ENCODE measurements around the gene TRRAP. TPM values are rescaled to one million over a fixed set of nuclear protein-coding genes. Genes with fewer than 3 reads are reported as not detected.

Gene TRRAP
- total RNA-seq, 1 donor: 38.8 TPM

DNA sequence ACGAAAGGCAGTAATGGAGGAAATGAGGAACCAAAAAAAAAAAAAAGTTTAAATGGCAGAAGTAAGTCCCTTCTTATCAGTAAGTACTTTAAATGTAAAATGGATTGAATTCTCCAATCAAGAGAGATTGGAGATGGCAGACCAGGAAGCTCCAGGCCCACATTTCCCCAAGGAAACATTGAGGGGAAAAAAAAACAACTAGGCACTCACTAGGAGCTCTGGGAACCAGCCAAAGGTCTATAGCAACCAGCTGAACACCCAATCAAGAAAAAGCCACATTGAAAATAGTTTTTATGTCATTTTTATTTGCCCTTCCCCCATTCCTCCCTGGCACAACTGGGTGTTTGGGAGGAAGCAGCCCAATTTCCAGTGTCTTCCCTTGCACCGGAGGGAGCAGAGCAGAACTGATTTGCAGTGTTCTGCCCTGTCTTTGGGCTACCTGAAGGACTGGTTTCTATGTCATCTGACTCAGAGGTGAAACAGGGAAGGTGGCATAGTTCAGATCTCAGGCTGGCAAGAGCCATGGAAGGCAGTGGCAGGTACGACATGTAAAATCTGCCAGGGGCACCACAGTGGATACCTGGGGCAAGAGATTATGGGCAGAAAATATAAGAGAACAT, 143.7 kb downstream of the TRRAP start:
- DNase-seq (ENCODE audit: low read depth in 2 of 3, low spot score in 2 of 3): no peak

DNA sequence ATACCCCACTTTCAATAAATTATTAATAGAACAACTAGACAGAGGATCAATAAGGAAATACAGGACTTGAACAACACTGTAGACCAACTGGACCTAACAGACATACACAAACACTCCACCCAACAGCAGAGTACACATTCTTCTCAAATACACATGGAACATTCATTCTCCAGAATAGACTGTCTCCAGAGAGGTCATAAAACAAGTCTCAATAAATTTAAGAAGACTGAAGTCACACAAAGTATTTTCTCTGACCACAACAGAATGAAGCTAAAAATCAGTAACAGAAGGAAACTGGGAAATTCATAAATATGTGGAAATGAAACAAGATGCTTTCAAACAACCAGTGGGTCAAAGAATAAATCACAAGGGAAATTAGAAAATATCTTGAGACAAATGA, 145.7 kb downstream of the TRRAP start:
- no peak for DNase-seq (ENCODE audit: low read depth in 2 of 3, low spot score in 2 of 3)

DNA sequence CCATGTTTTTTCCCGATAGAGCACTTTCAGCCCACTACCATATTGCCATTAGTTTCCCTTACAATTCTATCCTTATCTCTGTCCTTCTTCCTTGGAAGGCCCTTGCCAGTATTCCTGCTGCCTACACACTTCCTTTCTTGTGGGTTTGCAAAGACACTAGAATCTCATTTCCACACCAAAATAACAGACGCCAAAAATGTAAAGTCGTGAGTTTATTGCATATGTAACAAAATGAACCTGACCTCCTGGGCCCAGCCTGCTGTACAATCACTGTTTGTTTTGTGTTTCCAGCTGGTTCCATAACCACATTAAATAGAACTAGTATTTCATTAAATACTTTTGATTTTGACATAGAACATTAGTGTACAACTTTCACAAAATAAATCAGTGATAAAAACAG, 148.9 kb downstream of the TRRAP start:
- no peak for DNase-seq (ENCODE audit: low read depth in 2 of 3, low spot score in 2 of 3)

DNA sequence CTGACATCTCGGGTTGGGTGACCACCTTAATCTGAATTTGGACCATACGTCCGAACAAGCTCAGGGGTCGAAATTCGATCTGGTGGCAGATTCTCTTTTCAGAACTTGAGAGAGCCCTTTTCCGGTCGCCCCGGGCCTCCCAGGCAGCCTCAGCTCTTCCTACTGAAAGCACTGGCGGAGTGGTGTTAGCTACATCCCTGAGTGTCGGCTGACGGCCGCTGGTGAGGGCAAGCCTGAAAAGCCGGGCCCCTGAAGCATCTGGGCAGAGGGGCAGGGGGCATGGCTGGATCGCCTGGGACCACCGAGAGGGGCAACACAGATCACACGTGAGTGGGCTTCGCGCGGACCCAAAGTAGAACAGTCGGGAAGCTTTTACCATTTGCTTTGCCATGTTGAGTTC, 149.5 kb downstream of the TRRAP start:
- DNase-seq (ENCODE audit: low read depth in 2 of 3, low spot score in 2 of 3): no peak

DNA sequence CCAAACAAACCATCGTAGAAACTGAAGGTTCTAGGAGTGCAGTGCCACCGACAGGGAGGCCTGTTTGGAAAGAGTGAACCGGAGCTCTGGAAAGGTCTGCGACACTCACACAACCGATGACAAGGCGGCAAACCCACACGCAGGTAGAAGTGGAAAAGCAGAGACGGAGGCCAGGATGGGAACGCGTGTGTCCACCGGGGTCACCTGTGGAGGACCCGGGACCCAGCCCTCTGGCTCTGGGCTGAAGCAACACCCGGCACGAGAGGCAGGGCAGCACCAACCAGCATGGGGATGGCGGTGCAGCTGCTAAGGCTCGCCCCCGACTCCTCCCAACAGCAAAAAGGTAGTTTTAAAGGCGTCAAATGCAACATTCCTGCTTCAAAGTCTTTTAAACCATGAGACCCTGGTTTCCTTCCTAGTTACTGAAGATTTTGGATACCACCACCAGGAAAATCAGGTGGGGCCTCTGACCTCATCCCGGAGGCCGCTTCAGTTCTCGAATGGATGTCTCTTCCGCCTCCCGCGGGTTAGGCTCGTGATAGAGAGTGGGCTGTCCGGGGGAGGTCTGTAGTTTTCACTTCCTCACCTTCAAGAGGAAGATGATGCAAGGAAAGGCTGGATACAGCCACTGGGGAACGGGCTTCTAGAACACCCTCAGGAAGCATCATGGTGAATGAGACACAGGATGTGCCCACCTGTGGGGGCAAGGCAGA, 150.1 kb downstream of the TRRAP start:
- no peak for DNase-seq (ENCODE audit: low read depth in 2 of 3, low spot score in 2 of 3)

DNA sequence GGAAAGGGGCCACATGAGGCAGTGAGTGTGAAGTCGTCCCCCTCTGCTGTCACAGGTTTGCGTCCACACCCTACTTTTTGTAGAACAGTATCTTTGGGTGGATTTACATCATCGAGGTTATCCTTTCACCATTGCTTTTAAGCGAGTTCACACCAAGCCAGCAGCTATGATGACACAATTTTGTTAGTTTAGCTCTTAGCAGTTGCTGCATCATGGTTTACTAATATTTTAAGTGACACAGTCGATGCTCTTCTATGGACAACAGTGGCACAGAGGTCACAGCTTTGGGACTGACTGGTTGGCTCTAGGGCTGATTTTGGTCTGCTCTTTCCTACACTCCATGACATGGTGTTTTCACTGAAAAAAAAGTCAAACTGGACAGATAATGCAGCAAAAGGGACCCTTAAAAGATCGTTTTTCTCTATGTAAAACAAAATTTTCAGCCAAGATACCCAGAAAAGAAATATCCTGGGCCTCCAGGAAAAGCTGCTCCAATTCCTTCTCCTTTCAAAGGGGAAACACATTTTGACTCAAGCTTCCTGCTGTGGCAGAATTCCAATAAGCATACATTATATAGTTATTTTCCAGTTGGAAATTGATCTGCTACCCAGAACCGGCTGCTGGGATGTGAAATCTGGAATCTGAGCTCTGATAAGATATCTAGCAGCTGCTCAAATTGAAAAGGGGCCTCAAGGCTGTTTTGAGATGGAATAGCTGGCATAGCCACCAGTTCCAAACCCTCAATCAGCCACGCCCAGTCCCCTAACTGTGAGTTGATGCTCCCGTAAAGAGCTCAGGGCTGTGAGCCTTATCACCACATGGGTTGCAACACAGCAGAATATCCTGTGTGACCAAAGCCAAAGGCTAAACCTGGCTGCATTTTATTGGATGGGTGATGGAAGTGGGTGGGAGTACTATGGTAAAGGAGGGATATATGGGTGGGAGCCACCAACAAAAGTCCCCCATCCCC, 151.4 kb downstream of the TRRAP start:
- DNase-seq (ENCODE audit: low read depth in 2 of 3, low spot score in 2 of 3): no peak

DNA sequence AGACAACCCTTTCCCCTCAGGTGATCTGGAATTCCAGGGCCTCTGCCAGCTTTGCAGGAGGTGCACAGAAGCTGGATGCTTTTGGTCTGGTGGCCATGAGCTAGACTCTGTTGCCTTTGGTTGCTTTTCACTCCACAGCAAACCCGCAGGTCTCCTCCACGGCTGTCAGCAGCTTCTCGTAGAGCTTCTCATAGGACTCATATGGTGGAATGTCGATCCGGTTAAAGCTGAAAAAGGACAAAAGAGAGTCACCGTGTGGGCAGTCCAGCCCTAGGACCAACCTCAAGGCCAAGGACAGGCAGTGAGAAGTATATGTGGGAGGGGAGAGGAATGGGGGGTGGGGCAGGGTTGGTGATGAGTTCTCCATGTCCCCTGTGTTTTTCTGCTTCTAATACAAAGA, 152.1 kb downstream of the TRRAP start:
- no peak for DNase-seq (ENCODE audit: low read depth in 2 of 3, low spot score in 2 of 3)

DNA sequence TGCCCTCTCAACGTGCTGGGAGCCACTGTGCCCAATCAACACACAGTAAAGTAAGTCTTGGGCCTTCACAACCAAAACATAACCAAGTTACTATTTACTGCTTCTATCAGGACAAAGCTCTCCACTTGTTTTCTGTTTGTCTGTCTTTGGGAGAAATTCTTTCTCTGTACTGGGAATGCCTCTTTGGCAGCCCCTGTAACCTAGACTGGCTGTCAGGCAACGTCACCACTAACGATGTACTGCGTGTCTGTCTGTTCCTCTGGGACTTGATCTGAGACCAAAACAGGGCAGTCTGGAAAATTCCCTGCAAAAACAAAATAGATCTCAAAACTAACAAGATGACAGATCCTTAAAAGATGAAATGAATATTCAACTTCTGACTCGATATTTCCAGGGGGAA, 152.6 kb downstream of the TRRAP start:
- DNase-seq (ENCODE audit: low read depth in 2 of 3, low spot score in 2 of 3): no peak

DNA sequence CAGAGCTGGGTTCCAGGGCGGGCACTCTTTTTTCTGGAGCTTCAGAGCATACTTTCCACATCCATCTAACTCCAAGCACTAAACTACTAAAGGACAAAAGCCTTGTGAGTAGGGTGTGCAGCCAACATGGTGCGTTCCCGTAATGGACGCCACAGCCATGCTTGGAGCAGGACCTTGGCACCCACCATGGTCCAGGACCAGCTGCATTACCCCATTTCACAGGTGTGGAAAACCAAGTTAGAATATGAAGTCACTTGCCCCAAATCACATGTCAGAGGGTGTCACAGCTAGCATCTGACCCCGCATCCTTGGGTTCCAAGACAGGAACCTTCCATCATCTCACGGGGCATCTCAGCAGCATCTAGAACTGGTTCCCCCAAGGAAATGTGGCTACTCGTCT, 153.2 kb downstream of the TRRAP start:
- no peak for DNase-seq (ENCODE audit: low read depth in 2 of 3, low spot score in 2 of 3)

DNA sequence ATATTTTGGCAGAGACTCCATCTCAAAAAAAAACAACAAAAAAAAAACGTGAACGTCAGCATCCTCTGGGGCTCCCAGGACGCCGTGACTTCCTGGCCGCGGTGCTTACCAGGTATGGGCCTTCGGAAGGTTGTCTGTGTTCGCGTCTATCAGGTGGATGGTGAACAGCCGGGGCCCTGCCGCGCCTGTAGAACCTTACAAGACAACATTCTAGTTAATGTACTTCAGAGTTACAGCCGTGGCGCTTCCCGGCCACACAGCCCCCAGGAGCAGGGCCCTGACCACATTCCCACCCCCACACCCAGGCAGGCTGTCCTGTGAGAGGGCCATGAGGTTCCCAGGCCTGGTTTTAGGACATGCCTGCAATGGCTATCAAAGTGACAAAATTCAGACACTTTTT, 154.6 kb downstream of the TRRAP start:
- no peak for DNase-seq (ENCODE audit: low read depth in 2 of 3, low spot score in 2 of 3)

DNA sequence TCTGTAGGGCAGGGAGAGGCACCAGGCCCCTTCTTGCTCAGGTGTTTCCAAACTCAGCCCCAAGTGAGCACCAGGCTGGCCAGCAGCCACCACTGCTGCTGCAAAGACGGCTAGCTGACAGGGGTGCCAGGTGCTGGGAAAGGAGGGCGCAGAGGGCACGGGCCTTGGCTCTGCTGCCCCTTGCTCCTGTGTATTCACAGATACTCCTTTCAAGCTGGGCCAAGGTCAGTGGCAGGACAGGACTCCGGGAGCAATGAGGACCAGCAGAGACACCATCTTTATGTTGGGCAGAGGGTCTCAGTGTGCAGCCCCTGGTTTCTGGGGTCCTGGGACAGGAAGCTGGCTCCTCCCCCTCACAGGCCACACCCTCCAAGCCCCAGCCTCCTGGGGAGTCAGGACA, 155.4 kb downstream of the TRRAP start:
- DNase-seq (ENCODE audit: low read depth in 2 of 3, low spot score in 2 of 3): no peak

DNA sequence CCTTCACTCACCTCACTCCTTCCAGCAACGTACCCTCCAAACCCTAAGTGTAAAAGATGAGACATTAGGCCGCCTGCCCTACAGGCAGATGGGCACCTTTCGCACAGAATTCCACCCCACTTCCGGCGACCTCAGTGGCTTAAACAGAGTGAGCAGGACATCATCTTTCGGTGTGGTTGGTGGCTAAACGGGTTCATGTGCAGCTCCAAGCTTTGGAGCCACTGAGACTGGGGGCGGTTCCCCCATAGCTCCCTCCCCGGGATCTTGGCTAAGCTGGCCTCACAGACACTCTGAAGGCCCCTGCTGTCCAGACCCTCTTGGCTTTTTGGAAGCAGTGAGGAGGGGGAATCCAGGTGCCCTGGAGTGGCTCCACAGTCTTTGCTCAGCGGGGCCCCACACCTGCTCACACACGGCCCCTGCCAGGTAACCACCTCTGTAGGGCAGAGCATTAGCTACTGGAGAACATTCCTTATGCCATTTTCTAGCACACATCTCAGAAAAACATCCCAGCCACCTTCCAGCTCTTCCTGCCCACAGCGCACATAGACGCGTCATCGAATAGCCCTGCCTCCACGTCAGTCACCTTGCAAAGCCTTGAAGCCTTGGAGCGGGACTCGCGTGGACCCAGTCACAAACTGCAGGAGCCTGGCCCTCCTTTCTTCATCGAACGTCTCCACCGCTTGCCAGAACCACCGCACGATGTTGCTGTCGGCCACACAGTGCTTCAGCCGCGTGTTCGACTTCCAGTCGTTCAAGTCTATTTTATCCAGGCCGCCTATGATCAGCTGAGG, 156.8 kb downstream of the TRRAP start:
- DNase-seq (ENCODE audit: low read depth in 2 of 3, low spot score in 2 of 3): no peak

DNA sequence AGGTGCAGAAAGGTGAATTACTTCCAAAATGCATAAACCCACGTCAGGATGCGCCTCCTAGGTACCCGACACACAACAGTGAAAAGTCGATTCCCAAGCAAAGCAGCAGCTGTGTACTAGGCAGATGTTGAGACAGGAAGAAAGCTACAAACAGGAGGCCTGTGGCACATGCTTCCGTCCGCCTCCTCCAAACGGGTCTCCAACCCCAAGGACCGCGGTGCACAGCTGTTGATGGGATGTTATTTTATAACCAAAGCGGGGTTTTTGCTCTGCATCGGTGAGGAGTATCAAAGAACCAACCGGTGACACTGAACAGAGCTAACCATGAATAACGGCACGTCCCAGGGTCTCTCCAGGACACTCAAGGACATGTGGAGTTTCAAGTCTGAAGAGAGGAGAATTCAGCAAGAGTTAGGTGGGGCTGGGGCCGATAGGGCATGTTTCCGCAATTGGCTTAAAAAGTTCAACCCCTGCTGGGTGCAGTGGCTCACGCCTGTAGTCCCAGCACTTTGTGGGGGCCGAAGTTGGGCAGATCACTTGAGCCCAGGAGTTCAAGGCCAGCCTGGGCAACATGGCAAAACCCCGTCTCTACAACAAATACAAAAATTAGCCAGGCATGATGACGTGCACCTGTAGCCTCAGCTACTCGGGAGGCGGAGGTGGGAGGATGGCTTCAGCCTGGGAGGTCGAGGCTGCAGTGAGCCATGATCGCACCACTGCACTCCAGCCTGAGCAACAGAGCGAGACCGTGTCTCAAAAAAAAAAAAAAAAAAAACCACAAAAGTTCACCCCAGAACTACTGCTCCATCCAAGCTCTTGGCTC, 157.6 kb downstream of the TRRAP start:
- DNase-seq (ENCODE audit: low read depth in 2 of 3, low spot score in 2 of 3): no peak

DNA sequence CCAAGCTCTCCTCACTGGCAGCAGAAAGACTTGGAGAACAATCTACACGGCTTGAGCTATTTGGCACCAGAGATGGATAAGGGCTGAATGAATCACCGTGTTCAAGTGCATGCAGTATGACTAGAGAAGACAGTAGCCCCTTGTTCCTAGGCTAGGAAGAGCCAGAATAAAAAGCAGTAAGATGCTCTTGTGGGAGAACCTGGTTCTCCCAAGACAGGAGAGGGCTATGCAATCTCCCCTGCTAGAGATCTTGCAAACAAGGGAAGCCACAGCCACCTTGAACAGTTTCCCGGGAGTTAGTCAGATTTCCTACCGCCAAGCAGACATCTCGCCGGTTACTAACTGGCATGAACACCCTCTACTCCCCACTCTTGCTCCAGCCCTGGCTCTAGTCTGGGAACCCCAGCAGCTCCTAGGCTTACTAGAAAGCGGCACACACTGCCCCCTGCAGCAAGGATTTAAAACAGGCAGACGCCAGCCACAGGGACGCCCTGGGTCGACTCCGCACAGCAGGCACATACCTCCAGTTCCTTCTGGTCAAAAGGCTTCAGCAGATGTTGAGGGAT, 158.3 kb downstream of the TRRAP start:
- no peak for DNase-seq (ENCODE audit: low read depth in 2 of 3, low spot score in 2 of 3)

DNA sequence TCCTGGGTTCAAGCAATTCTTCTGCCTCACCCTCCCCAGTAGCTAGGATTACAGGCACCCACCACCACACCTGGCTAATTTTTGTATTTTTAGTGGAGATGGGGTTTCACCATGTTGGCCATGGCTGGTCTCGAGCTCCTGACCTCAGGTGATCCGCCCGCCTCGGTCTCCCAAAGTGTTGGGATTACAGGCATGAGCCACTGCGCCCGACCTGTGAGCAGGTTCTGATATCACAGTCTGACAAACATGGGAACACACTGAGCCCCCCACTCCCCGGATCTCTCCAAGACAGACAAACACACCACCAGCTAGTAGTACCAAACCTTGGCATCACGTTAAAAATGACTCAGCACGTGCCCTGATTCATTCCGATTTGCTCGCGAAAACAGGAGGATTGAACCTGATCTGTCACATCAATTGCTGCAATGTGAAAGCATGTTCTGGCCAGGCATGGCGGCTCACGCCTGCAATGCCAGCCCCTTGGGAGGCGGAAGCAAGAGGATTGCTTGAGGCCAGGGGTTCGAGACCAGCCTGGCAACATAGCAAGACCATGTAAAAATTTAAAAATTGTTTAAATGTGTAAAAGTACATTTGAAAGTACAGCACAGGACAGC, 159.1 kb downstream of the TRRAP start:
- no peak for DNase-seq (ENCODE audit: low read depth in 2 of 3, low spot score in 2 of 3)

DNA sequence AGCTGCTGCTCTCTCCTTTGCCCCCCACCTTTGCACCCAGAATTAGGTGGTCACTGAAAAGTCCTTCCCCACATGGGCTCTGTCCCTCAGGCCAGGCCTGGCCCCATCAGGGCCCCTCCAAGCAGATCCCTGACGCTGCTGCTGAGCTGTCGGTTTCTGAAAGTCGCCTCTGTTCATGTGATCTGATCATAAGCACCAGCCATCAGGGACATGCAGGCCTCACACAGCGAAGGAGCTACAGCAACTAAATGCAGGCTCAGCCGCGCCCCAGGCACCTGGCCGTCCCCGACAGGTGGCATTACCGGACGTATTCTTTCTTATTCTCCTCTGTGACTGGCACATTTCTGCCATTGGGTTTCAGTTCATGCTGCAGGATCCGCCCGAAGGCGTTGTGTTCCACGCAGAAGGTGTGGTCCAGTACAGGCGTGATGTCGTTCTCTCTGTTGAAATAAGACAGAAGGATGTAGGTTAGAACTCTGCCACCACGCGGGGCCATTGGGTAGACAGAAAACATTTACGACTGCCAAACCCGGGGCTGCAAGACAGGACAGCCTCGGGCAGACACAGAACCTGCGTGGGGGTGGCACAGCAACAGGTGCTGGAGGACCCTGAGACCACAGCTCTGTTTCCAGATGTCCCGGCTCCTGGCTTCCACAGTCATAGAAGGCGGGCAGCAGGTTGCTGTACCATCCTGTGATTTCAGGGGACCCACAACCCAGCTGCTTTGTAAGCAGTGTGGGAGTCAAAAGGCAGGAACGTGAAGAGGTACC, 159.9 kb downstream of the TRRAP start:
- DNase-seq (ENCODE audit: low read depth in 2 of 3, low spot score in 2 of 3): no peak

DNA sequence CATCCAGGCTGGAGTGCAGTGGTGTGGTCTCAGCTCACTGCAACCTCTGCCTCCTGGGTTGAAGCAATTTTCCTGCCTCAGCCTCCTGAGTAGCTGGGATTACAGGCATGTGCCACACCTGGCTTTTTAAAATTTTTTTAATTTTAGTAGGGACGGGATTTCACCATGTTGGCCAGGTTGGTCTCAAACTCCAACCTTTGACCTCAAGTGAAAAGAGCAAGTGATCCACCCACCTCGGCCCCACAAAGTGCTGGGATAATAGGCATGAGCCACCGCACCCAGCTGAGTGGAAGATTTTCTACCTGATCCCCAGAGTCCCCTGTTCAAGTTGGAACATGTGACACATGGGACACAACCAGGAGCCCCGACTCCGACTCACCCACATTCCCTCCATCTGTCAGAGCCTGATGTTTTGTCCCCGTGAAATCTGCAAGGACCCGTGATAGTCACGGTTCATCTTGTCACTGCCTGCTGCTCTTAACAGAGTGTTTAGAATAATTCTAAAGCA, 161.1 kb downstream of the TRRAP start:
- no peak for DNase-seq (ENCODE audit: low read depth in 2 of 3, low spot score in 2 of 3)
